HG02759 (cell line): Measurements from ENCODE around the gene PRLHR.
A peak's percentile ranks its signal among the peaks of the same experiment; 100 is the strongest.

Experiments used
- ATAC-seq: cut with Tn5 transposase; IDR thresholded peaks from one replicate; pipeline ENCODE4 v1.9.1; 2021; ENCODE audit warnings: mild to moderate bottlenecking, moderate library complexity; ENCODE audit not compliant: unreplicated experiment

The PRLHR gene

GRCh38 chr10:118564114-118564513 lies 31.3 kb downstream of the PRLHR start:
- no peak for ATAC-seq

- ATAC-seq = no peak
These were observed 32.0 kb downstream of the PRLHR start for GRCh38 chr10:118563373-118563890.

GRCh38 chr10:118562851-118563250 lies 32.6 kb downstream of the PRLHR start:
- no peak for ATAC-seq

- no peak for ATAC-seq
These were observed 37.5 kb downstream of the PRLHR start for GRCh38 chr10:118557946-118558345.

GRCh38 chr10:118551535-118552100 lies 43.8 kb downstream of the PRLHR start:
- ATAC-seq = no peak

DNA sequence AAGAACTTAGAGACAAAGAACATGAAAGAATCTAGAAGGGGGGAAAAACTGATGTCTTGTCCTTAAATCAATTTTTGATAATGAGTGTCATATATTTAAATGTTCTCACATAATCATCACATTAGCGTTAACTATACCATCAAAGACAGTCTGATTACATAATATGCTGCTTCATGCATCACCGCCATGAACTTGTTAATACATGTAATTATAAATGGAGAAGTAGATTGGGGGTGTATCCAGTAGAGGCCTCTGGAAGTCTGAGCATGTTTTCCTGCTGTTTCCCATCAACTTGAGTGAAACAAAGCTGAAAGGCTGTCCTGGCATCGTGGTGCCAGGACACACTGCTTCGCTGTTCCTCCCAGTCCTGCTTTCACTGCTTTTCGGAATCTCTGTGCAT lies 48.2 kb downstream of the PRLHR start:
- no peak for ATAC-seq

DNA sequence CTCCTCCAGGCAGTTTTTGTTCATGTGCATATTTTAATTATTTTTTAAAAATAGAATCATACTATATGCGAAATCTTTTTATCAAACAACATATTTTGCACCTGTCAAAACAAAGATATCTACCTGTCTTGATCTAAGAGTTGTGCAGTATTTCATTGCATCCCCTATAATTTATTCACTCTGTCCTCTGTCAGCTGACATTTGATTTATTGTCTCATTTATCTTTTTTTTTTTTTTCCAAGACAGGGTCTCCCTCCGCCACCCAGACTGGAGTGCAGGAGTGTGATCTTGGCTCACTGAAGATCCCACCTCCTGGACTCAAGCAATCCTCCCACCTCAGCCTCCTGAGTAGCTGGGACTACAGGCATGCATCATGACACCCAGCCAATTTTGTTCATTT lies 49.0 kb downstream of the PRLHR start:
- no peak for ATAC-seq

DNA sequence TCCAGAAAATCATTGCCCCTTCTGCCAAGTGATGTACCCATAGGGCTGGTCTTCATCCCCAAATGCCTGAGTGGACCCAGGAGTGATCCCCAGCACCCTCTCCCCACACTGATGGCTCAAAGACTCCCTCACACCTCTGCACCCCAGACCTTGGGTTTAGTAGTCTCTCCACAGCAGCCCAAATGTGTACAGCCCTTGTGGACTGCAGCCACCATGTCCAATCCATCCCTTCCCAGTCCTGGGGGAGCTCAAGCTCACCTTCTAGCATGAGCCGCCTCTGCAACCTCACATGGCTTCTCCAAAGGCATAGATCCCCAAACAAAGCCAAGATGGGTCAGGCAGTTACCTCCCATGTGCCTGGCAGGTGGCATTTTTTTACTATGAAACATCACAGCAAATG lies 50.1 kb downstream of the PRLHR start:
- no peak for ATAC-seq

- no peak for ATAC-seq
These were observed 51.0 kb downstream of the PRLHR start for GRCh38 chr10:118544401-118544948.

DNA sequence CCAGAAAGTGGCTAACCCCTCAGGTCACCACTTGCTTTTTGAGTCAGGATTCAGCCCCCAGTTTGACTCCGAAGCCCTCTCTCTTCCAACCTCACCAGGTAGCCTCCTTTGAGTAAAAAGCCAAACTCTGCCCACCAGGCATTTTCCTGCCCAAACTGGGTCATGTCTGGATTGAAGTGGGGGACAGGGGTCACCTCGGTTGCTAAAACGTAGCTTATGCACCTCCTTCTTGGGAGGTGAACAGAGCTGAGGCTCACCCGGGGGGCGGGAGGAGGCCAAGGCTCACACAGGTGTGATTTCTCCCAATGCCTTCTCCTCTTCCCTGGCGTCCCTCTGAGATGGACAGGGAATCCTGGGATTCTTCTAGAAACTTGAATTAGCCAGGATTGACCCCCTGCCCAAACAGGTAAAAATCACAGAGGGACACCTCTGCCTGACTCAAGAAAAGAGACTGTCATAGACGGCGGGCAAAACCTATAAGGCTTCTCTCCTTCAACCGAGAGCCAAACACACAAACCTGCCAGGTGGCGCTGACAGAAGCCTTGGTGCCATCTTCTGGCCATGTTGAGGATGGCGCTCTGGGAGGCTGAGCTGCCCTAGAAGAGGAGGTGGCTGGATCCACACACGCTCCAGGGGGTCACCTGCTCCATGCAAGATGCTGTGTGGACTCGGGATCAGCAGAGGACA lies 51.6 kb downstream of the PRLHR start:
- ATAC-seq = peak; percentile 73

DNA sequence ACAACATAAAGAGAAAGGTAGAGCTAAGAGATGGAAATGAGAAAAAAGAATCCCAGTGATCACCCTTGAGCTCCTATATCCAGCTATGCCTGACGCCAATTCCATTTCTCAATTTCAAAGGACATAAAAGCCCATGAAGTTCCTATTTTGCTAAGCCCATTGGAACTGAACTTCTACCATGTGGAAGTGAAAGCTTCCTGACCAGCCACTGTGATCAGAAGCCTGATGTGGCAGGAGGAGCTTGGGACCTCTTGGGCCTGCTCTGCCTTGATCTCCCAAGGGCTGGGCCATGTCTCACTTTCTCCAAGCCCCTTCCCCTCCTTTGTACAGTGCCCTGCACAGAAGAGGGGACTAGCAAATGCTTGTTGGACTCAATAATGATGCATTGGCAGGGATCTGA lies 52.7 kb downstream of the PRLHR start:
- ATAC-seq = no peak

DNA sequence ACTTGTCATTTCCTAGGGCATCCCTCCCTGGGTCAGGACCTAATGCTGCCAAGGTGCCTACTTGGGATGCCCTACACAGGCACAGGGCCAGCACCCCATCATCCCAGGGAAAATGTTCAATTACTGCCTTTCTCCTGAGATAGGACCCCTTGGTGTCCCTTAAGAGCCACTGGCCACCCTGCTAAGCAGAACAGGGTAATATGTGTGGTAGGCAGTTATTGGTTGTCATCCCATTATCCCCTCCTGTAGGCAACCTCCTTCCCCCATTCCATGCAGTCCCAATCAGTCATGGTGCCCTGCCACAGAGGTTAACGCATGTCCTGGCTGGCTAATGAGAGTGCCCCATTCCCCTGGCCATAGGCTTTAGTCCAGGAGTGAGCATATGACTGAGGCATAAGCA lies 53.2 kb downstream of the PRLHR start:
- ATAC-seq = no peak

DNA sequence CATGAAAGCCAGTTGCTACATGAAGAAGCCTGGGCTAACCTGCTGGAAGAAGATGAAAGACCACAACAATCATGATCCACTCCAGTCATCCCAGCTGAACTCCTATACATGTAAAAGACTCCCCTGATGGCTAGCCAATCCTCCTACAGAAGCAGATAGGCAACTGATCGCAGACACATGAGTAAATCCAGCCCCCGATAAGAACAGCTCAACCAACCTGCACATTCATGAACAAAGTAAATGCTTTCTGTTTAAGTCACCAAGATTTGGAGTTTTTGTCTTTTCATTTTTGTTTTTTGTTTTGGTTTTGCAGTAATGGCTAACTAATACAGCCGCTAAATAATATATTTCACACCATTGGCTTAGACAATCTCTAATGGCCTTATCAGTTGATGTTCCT lies 53.7 kb downstream of the PRLHR start:
- no peak for ATAC-seq
